ENCODE measurements around the gene ARSG.

DNA sequence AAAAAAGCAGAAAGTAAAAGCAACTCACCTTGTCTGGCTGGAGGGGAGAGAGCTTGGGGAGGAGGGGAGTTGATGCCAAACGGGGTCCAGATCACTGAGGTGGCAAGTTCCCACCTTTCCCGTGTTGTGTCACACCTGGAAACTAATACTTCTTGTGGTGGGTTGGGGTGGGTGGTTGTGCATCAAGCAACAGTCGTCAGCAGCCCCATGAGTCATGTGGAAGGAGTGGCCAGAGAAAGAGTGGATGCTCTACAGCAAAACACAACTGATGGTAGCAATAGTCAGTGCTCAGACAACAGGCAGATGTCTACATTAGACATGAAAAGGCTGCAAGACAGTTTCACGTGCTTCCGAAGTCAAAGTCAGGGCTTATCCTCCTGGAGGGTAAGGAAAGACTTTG, 35.4 kb downstream of the ARSG start:
- TF ChIP-seq EP300 (IDR thresholded peaks at IDR 0.05; ENCODE audit: borderline replicate concordance in 1 of 2, low read depth in 2 of 2, low read length in 2 of 2) (no peak), YY1 (IDR thresholded peaks at IDR 0.05; ENCODE audit: low read depth, low read length) (no peak), ASH2L (IDR thresholded peaks at IDR 0.05; ENCODE audit: low read length) (no peak), CTCF (IDR thresholded peaks at IDR 0.05; ENCODE audit: control extremely low read depth in 1 of 3, insufficient read depth in 1 of 3, low read depth in 1 of 3, low read length in 3 of 3) (no peak), CHD1 (IDR thresholded peaks at IDR 0.05; ENCODE audit: low read depth, low read length) (no peak), TAF1 (IDR thresholded peaks at IDR 0.05; ENCODE audit: low read depth, low read length) (no peak), SRF (IDR thresholded peaks at IDR 0.05; ENCODE audit: low read depth, low read length) (no peak), BACH1 (IDR thresholded peaks at IDR 0.05; ENCODE audit: low read length) (no peak), SP1 (IDR thresholded peaks at IDR 0.05; ENCODE audit: low read depth, low read length) (no peak)

Data from H1 (cell line).